Measurements from ENCODE around the gene SH3BGR. TPM values are rescaled to one million over a fixed set of nuclear protein-coding genes. Genes with fewer than 3 reads are reported as not detected.

Gene SH3BGR
- total and polyA plus RNA-seq, 8 donors, result 1.6 to 4.1 (median 3.6) TPM

DNA sequence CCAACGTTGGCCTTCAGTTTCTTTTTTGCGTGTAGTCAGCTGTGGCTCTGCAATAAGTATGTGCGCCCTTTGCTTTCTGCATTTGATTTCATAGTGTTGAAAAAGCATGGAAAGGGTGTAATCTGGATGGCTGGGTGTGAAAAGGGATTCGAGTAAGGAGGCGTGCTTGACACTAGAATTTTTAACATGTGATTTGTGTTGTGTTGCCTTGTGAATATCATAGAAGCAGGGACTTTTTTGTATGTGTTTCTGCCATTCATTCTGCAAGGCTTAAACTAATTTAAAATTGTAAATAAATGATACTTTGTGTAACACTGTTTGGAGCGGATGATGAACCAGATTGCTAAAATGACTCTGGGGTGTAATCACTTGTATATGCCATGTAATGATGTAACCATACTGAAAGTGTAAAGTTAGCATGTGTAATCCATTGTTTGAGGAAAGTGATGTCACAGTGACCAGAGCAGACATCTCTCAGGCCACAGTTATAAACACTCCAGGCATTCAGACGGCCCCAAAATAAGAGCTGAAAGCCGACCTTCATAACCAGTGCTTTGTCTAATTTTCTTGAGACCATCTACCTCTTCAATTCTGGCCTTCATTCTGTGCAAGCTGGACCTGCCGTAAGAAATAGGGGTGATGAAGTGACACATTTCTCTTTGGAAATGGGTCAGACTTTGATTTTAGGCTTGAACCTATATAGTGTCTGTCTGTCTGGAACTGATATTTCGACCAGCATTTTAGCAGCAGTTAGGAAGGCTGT is 618 bp downstream of the SH3BGR start:
- H3K27me3 ChIP-seq, result no peaks in the 10 kb centered on the region
- no peaks in the 10 kb centered on the region for H3K36me3 ChIP-seq
- TF ChIP-seq, protein P1, sequence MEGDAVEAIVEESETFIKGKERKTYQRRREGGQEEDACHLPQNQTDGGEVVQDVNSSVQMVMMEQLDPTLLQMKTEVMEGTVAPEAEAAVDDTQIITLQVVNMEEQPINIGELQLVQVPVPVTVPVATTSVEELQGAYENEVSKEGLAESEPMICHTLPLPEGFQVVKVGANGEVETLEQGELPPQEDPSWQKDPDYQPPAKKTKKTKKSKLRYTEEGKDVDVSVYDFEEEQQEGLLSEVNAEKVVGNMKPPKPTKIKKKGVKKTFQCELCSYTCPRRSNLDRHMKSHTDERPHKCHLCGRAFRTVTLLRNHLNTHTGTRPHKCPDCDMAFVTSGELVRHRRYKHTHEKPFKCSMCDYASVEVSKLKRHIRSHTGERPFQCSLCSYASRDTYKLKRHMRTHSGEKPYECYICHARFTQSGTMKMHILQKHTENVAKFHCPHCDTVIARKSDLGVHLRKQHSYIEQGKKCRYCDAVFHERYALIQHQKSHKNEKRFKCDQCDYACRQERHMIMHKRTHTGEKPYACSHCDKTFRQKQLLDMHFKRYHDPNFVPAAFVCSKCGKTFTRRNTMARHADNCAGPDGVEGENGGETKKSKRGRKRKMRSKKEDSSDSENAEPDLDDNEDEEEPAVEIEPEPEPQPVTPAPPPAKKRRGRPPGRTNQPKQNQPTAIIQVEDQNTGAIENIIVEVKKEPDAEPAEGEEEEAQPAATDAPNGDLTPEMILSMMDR (IDR thresholded peaks at IDR 0.05), result no peak
- intact Hi-C loops (cut with DNase I), result no loop called here
- ATAC-seq, result no peak
- DNase-seq, result no peak
- H3K9me3 ChIP-seq, result no peaks in the 10 kb centered on the region
- H3K4me3 ChIP-seq, result no peak overlapping the region
- no peaks in the 10 kb centered on the region for H3K4me1 ChIP-seq
- H3K27ac ChIP-seq, result peak overlapping the region in 1 of 2 donors; percentile 45

DNA sequence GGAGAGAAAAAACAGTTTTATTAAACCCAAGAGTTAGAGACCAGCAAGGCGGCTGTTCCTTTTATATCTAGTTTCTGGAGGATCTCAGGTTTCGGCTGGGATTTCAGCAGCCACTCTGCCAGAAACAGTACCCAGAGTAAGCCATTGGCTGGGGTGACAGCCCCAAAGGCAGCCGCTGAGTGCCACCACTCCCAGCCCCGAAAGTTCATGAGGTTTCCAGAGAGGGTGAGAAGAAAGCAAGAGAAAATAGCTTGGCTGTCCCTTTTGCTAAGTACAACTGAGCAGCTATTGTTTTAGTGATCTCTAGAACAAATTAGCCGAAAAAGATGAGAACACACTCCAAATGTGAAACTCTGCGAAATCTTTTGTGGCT is 1.2 kb downstream of the SH3BGR start:
- Histone ChIP-seq H3K4me3 (no peak overlapping the region), H3K9me3 (no peaks in the 10 kb centered on the region), H3K27me3 (no peaks in the 10 kb centered on the region), H3K27ac (no peak overlapping the region), H3K4me1 (no peaks in the 10 kb centered on the region), H3K36me3 (no peaks in the 10 kb centered on the region)
- intact Hi-C loops (cut with DNase I), result no loop called here
- DNase-seq (no peak), ATAC-seq (no peak)
- TF ChIP-seq, protein P1 (IDR thresholded peaks at IDR 0.05), result no peak

DNA sequence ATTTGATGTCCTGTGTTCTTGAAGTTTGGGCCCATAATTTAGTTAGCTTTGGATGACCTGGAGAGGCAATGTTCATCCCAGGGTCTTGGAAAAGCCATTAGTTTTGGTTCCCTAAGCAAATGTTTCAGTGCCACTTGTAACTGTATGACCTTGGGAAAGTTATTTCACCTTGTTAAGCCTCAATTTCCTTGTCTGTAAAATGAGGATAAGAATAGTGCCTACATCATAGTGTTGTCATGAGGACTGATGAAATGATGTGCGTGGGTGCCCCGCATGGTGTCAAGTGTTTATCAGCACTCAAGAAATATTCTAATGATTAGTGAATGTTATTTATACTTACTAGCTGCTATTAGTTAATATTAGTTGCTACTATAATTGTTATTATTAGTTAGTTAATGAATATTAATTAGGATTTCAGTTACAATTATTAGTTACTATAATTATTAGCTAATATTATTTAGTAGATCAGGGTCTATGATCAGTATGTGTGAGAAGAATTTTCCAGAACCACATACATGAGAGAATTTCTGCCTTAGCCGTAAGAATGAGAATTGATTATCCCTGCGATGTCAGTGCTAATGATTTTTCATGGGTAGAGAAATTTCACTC is 1.9 kb downstream of the SH3BGR start:
- H3K27ac ChIP-seq, result no peak overlapping the region
- no peak for DNase-seq
- H3K9me3 ChIP-seq, result no peaks in the 10 kb centered on the region
- no peaks in the 10 kb centered on the region for H3K36me3 ChIP-seq
- H3K4me1 ChIP-seq, result no peaks in the 10 kb centered on the region
- intact Hi-C loops (cut with DNase I), result no loop called here
- H3K4me3 ChIP-seq, result no peak overlapping the region
- H3K27me3 ChIP-seq, result no peaks in the 10 kb centered on the region
- TF ChIP-seq, protein P1 (IDR thresholded peaks at IDR 0.05), result no peak
- no peak for ATAC-seq

DNA sequence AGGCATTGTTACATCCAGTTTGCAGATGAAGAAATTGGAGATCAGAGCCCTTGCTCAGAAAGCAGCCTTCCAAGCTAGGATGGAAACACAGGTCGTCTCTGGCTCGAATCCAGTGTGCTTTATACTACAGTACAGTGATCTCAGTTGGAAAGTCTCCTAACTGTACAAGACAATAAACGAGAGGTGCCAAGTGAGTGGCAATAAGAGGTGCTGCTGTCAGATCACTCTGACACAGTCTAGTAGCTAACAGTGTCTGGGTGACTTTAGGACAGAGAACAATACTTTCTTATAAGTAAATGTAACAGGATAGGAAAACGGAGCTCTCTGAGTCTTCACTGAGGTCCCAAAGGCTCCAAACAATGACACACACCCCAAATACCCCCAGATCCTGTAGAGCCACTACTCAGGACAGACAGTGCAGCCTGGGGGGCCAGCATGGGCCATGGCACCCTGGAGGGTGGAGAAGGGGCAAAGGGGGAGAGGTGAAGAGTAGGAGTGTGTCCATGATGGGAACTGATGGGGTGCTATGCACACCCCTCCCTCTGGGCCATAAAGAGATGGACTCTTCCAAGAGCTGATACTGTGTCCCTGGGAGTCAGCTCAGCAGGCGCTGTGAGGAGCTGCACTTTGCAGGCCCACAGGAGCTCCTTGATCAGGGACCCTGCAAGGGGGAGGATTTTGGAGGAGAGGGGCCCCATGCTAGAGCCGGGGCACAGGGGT is 3.3 kb downstream of the SH3BGR start:
- H3K27ac ChIP-seq, result no peak overlapping the region
- intact Hi-C loops (cut with DNase I), result no loop called here
- no peak overlapping the region for H3K4me3 ChIP-seq
- TF ChIP-seq, protein P1 (IDR thresholded peaks at IDR 0.05), result no peak
- ATAC-seq (no peak), DNase-seq (no peak)
- no peaks in the 10 kb centered on the region for H3K36me3 ChIP-seq
- H3K9me3 ChIP-seq, result no peaks in the 10 kb centered on the region
- H3K27me3 ChIP-seq, result no peaks in the 10 kb centered on the region
- no peaks in the 10 kb centered on the region for H3K4me1 ChIP-seq

DNA sequence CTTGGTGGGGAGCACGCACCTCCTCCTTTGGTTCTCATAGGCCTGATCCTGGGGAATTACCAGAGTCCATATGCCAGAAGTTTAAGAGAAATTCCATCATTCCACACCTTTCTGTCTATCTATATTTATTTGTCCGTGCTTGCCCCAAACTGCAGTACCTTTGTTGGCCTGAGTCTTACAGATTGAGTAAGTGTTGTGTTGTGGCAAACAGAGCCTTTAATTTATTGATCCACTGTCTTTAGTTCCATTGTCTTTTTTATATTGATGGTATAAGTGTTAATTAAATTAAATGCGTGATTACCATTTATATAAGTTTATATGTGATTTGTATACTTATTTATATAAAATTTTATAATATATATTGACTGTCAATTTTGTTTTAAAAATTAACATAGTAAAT is 4.9 kb downstream of the SH3BGR start:
- no peak for DNase-seq
- TF ChIP-seq, protein P1 (IDR thresholded peaks at IDR 0.05), result no peak
- H3K36me3 ChIP-seq, result no peaks in the 10 kb centered on the region
- H3K9me3 ChIP-seq, result no peaks in the 10 kb centered on the region
- H3K27ac ChIP-seq, result no peak overlapping the region
- no peak overlapping the region for H3K4me3 ChIP-seq
- no peak for ATAC-seq
- intact Hi-C loops (cut with DNase I), result no loop called here
- no peaks in the 10 kb centered on the region for H3K4me1 ChIP-seq
- no peaks in the 10 kb centered on the region for H3K27me3 ChIP-seq
